Peyer's patch (tissue), 4 donors: ENCODE data around the gene TMEM14A.

ENCODE experiments used
- CTCF ChIP-seq, 6 experiments: fragments of 450-650 bp in 4 of 6; fragments of 200-600 bp in 2 of 6; sonication (generic) in 1 of 6; IDR thresholded peaks; one replicate each; pipeline ENCODE4 v1.5.1; 2017 to 2019; ENCODE audit warnings: antibody characterized with exemption in 6 of 6, mild to moderate bottlenecking in 3 of 6, moderate library complexity in 1 of 6
- POLR2A ChIP-seq, 2 donors: fragments of 450-650 bp; IDR thresholded peaks; one replicate each; pipeline ENCODE4 v1.5.1; 2017; ENCODE audit warnings: antibody characterized with exemption in 2 of 2, mild to moderate bottlenecking in 2 of 2, moderate library complexity in 2 of 2

GRCh38 chr6:52735071-52735470 lies 64.2 kb downstream of the TMEM14A start:
- TF ChIP-seq CTCF (IDR thresholded peaks at IDR 0.05) (no peak), POLR2A (IDR thresholded peaks at IDR 0.05) (no peak)
